CMK (cell line): ENCODE measurements around the gene PIGU.
"Not testable (repeated sequence)": the region's sequence is repeated elsewhere in the genome, so short reads cannot be mapped to it uniquely, and the experiment has no call there.

Experiments
- DNase-seq: peaks from one replicate; pipeline ENCODE4 v3.0.0-alpha.2; 2010; ENCODE audit warnings: low read depth

The PIGU gene, protein sequence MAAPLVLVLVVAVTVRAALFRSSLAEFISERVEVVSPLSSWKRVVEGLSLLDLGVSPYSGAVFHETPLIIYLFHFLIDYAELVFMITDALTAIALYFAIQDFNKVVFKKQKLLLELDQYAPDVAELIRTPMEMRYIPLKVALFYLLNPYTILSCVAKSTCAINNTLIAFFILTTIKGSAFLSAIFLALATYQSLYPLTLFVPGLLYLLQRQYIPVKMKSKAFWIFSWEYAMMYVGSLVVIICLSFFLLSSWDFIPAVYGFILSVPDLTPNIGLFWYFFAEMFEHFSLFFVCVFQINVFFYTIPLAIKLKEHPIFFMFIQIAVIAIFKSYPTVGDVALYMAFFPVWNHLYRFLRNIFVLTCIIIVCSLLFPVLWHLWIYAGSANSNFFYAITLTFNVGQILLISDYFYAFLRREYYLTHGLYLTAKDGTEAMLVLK

GRCh38 chr20:34676642-34677373 is at the start of gene PIGU:
TSS of gene PIGU (minus strand) at chr20:34677092. CDS start at chr20:34677085, 7 bp downstream.
- DNase-seq, result peak; percentile 85

DNA sequence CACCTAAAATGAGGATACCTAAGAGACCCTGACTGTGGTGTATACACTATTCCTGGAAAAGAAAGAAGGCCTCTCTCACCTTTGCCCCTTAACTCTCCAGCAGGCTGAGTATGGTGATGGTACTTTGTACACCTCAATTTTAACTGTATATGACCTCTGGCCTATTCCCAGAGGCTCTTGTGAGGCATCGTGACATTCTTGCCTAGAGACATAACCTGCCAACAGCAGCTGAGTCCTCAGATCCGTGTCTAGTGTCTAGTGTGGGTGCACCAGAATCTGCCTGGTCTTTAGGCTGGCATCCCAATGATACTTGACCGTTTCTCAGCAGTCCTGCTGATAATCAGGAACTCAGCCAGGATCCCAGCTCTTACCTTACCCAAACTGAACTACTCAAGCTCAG is 47.3 kb upstream of the PIGU start:
- no peak for DNase-seq

DNA sequence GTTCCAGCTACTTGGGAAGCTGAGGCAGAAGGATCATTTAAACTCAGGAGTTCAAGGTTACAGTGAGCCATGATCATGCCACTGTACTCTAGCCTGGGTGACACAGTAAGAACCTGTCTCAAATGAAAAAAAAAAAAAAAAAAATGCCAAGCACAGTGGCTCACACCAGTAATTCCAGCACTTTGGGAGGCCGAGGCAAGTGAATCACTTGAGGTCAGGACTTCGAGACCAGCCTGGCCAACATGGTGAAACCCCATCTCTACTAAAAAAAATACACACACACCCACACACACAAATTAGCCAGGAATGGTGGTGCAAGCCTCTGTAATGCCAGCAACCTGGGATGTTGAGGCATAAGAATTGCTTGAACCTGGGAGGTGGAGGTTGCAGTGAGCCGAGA is 45.7 kb upstream of the PIGU start:
- not testable (repeated sequence) for DNase-seq

- no peak for DNase-seq
Observed at GRCh38 chr20:34720266-34720665, 43.4 kb upstream of the PIGU start.

- not testable (repeated sequence) for DNase-seq
Observed at GRCh38 chr20:34719242-34720017, 42.5 kb upstream of the PIGU start.

- DNase-seq, result no peak
Observed at GRCh38 chr20:34717230-34718095, 40.6 kb upstream of the PIGU start.

DNA sequence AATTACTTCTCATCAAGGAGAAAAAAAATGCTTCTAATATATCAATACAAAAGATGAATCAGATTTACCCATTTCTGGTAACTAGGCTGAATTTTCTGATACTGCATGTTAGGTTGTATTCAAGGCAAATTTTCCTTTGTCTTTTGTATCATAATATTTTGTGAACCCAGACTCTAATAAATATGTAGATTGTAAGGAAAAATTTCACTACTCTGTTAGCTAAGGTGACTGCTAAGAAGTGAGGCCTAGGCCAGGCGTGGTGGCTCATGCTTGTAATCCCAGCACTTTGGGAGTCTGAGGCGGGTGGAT is 40.0 kb upstream of the PIGU start:
- DNase-seq, result no peak

DNA sequence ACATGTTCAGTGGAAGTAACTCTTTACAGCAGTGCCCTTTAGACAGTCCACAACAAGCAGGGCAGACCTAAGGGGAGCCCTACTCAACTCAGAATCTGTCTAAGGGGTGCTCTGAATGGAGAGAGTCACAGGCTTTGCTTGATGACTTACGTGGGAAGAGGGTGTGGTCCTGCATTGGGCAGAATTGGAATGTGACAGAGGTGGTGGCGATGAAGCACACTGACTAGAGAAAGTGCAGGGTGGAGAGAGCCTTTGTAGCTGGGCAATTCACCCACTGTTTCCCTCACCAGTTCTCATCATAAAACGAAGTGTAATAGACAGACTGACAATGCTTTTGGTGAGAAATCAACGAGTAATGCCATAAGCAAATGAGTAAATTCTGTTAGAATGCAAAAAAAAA is 38.5 kb upstream of the PIGU start:
- no peak for DNase-seq

GRCh38 chr20:34713944-34714515 is 37.1 kb upstream of the PIGU start:
- DNase-seq, result not testable (repeated sequence)

DNA sequence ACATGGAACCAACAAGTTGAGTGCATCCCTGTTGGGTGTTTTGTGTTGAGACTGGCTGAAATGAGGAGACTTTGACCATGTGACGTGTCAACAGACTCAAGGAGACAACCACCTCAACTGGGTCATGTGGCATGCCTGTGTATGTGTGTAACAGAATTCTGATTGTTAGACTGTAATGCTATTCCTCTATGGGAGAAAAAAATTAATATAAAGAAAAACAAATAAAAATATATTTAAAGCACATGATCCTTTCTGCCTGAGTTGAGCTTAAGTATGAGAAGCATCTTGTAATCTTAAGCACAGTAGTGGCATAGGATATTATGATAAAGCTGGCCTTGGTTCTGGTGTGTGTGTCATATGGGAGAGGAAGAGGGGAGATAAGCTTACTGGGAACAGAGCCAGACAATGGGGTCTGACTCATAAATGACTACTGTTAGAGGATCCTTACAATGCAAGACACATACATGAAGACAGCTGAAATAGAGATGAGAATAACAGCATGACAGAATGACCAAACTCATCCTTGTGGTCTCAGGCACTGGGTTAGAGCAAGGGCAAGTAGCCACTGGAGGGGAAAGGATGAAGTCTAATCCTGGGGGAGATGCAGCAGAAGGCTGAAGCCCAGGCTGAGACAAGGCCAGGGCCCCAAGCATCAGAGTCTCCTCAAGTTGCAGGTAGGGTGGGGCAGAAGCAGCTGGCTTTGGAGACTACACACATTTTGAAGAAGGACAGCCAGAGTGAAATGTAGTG is 36.5 kb upstream of the PIGU start:
- DNase-seq, result no peak

GRCh38 chr20:34712525-34713192 is 35.8 kb upstream of the PIGU start:
- DNase-seq, result no peak

- DNase-seq, result no peak
Observed at GRCh38 chr20:34711813-34712430, 35.0 kb upstream of the PIGU start.

DNA sequence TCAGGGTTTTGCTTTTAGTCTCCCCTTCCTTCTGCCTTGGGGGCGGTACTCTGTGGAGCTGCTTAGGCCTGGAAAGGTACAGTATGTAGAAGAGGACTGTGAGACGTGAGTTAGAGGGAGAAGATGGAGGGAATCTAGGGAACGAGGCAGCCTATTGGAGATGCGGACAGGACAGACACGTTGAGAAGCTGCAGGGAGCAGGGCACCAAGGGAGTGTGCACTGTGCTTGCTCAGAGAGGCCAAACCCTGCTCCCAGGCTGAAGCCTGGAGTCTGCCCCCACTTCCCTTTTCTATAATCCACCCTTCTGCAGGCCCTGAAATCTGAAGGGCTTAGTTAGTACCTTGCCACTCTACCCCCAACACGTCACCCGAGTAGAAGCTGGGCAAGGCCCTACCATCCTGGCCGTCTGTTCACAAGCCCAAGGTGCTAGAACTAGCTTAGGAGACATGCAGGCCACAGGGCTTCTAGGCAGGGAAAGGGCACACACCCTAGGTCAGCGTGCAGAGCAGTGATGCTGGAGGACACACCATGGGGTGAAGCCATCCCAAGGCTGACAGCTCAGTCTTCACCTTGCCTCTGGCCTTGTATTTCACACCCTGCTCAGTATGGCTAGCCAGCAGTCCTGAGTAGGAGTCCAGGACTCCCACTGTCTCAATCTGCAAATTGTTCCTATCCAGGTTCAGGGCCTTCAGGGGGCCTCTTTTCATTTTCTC is 34.1 kb upstream of the PIGU start:
- DNase-seq, result no peak

DNA sequence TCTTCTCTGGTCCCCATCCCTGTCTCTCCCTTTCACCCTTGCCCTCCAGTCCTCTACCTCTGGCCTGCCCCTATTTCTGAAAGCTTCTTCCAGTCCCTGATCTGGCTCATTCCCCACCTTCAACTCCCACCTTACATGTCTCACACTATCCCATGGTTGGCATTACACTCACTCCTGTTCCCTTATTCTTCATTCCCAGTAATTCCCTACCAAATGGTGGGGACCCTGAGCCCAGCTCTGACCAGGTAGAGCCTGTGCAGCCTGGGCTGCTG is 33.6 kb upstream of the PIGU start:
- DNase-seq, result no peak

DNA sequence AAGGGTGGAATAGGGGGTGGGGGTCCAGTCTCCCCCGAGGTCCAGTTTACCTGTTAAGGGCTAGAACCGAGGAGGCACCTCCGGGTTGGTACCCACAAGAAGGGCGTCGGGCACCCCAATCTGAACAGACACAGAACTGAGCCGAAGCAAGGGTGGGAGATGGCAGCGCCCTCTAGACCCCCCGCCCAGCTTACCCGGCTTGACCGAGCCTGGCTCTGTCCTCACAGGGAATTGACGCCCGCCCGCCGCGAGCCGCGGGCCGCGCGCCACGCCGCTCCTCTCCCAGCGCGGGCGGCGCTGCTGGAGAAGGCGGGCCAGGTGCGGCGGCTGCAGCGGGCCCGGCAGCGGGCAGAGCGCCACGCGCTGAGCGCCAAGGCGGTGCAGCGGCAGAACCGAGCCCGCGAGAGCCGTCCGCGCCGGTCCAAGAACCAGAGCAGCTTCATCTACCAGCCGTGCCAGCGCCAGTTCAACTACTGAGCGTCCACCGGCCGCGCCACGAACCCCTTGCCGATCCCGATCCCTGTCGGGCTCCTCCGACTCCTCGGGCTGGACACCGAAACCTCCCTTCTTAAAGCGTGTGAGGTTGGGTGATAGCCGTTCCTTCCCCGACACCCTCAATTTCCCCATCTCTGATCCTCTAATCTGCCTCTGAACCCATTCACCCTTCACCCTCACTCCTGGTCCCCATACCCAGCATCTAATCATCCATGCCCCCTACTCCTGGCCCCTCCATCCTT is 33.1 kb upstream of the PIGU start:
- DNase-seq, result no peak

- peak; percentile 60 for DNase-seq
Observed at GRCh38 chr20:34709044-34709830, 32.3 kb upstream of the PIGU start.

DNA sequence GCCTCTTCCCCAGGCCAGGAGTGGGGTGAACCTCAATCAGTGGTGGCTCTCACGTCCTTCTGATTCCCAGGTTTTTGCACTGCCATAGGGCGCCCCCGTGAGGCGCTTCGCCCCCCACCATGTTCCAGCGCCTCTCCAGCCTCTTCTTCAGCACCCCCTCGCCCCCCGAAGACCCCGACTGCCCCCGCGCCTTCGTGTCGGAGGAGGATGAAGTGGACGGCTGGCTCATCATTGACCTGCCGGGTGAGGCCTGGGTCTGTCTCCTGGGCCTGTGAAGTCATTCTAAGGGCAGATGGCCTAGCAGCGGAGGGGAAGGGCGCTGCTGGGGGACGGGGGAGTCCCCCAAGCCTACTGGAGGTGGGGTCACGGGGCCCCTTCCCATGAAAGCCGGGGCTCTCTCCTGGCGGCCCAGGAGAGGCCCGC is 31.7 kb upstream of the PIGU start:
- no peak for DNase-seq
